ENCODE measurements around the gene ETNK2. TPM values are rescaled to one million over a fixed set of nuclear protein-coding genes. Genes with fewer than 3 reads are reported as not detected.

Gene ETNK2
- total RNA-seq, result 69.9 TPM

GRCh38 chr1:204151552-204152309 lies at the start of gene ETNK2:
ETNK2 (minus strand) TSS chr1:204152044; CDS start chr1:204151852, 192 bp downstream.

GRCh38 chr1:204196068-204196795 lies 44.4 kb upstream of the ETNK2 start, which contains the start of gene KISS1:
KISS1 (minus strand) TSS chr1:204196491; CDS start chr1:204192876, 3,615 bp downstream.

GRCh38 chr1:204166219-204166618 lies 14.4 kb upstream of the ETNK2 start, which contains the start of gene REN:
REN (minus strand) TSS chr1:204166337; CDS start chr1:204166293, 44 bp downstream.

Other genes with a start within 250 kb of the ETNK2 start
- gene SOX13, start 78.9 kb downstream of the ETNK2 start, total RNA-seq, result 6.7 TPM
- gene REN, start 14.3 kb upstream of the ETNK2 start, total RNA-seq, result not detected
- not detected for gene KISS1, start 44.4 kb upstream of the ETNK2 start, total RNA-seq
- gene GOLT1A, start 61.9 kb upstream of the ETNK2 start, total RNA-seq, result 5.5 TPM
- gene PLEKHA6, start 207.9 kb upstream of the ETNK2 start, total RNA-seq, result 23.1 TPM

All from diencephalon (tissue), 1 donor.